Neuronal stem cell (in vitro differentiated cells): ENCODE results near the gene NPR3.
A peak's percentile ranks its signal among the peaks of the same experiment; 100 is the strongest.

Experiments used
- DNase-seq: peaks from one replicate; pipeline ENCODE4 v3.0.0-alpha.2; 2013; ENCODE audit warnings: low spot score
- H2AFZ ChIP-seq: one replicate; pipeline ENCODE4 v1.6.1; 2013; ENCODE audit warnings: mild to moderate bottlenecking, low read length, inconsistent platforms
- H2AK5ac ChIP-seq: 2 replicates; pipeline ENCODE4 v1.6.1; 2013; ENCODE audit warnings: low read depth, mild to moderate bottlenecking, inconsistent platforms, low read length, moderate library complexity, mixed read lengths
- H2BK120ac ChIP-seq: 2 replicates; pipeline ENCODE4 v1.6.1; 2013; ENCODE audit warnings: low read depth, mild to moderate bottlenecking, inconsistent platforms, low read length, moderate library complexity, mixed read lengths
- H2BK12ac ChIP-seq: one replicate; pipeline ENCODE4 v1.6.1; 2013; ENCODE audit warnings: low read length, inconsistent platforms
- H2BK15ac ChIP-seq: 2 replicates; pipeline ENCODE4 v1.6.1; 2013; ENCODE audit warnings: mild to moderate bottlenecking, low read length, inconsistent platforms, mixed read lengths
- H2BK5ac ChIP-seq: one replicate; pipeline ENCODE4 v1.6.1; 2013; ENCODE audit warnings: inconsistent platforms, mild to moderate bottlenecking, low read length, moderate library complexity
- H3K14ac ChIP-seq: one replicate; pipeline ENCODE4 v1.6.1; 2013; ENCODE audit warnings: low read length, inconsistent platforms
- H3K18ac ChIP-seq: 2 replicates; pipeline ENCODE4 v1.6.1; 2013; ENCODE audit warnings: low read length, inconsistent platforms
- H3K23ac ChIP-seq: 2 replicates; pipeline ENCODE4 v1.6.1; 2013; ENCODE audit warnings: low read depth, mild to moderate bottlenecking, mixed read lengths, low read length, inconsistent platforms; ENCODE audit not compliant: poor library complexity
- H3K27ac ChIP-seq: replicated peaks from 3 replicates; pipeline ENCODE4 v1.5.1; 2013; ENCODE audit warnings: low read length, inconsistent platforms
- H3K27me3 ChIP-seq, 3 experiments: 2 replicates each; pipeline ENCODE4 v1.6.1; 2013; ENCODE audit warnings: low read length in 3 of 3, mild to moderate bottlenecking in 2 of 3, inconsistent platforms in 1 of 3, low read depth in 1 of 3, mixed read lengths in 1 of 3, moderate library complexity in 1 of 3; ENCODE audit not compliant: control insufficient read depth in 3 of 3, insufficient read depth in 3 of 3
- H3K36me3 ChIP-seq, 2 donors: replicated peaks in 1 of 2; 2 replicates each; pipeline ENCODE4 v1.6.1; 2013; ENCODE audit warnings: low read length in 2 of 2; ENCODE audit not compliant: control insufficient read depth in 2 of 2, insufficient read depth in 2 of 2
- H3K4ac ChIP-seq: 2 replicates; pipeline ENCODE4 v1.6.1; 2013; ENCODE audit warnings: inconsistent platforms, mild to moderate bottlenecking, low read length, moderate library complexity
- H3K4me1 ChIP-seq, 2 donors: 1 replicate in 1 of 2; 2 replicates in 1 of 2; pipeline ENCODE4 v1.6.1; 2013; ENCODE audit warnings: low read length in 2 of 2, low read depth in 1 of 2; ENCODE audit not compliant: control insufficient read depth in 2 of 2, insufficient read depth in 1 of 2
- H3K4me2 ChIP-seq: one replicate; pipeline ENCODE4 v1.6.1; 2013; ENCODE audit warnings: mild to moderate bottlenecking, low read length, inconsistent platforms; ENCODE audit not compliant: insufficient read depth, poor library complexity, severe bottlenecking
- H3K4me3 ChIP-seq, 2 donors: 2 replicates each; pipeline ENCODE4 v1.5.1; 2013; ENCODE audit warnings: low read length in 2 of 2, mild to moderate bottlenecking in 2 of 2, inconsistent platforms in 1 of 2, moderate library complexity in 1 of 2
- H3K79me1 ChIP-seq: one replicate; pipeline ENCODE4 v1.6.1; 2013; ENCODE audit warnings: low read depth, mild to moderate bottlenecking, inconsistent platforms, low read length, moderate library complexity
- H3K9ac ChIP-seq: one replicate; pipeline ENCODE4 v1.6.1; 2013; ENCODE audit warnings: mild to moderate bottlenecking, low read depth, low read length, inconsistent platforms; ENCODE audit not compliant: poor library complexity
- H3K9me3 ChIP-seq, 2 donors: replicated peaks in 1 of 2; 2 replicates each; pipeline versions ENCODE3 to v1.6.1; 2013; ENCODE audit warnings: low read length in 2 of 2, mild to moderate bottlenecking in 2 of 2, inconsistent platforms in 1 of 2, low read depth in 1 of 2, mixed read lengths in 1 of 2, moderate library complexity in 1 of 2; ENCODE audit not compliant: control insufficient read depth in 2 of 2, insufficient read depth in 1 of 2
- H4K8ac ChIP-seq: one replicate; pipeline ENCODE4 v1.6.1; 2013; ENCODE audit warnings: low read depth, mild to moderate bottlenecking, inconsistent platforms, low read length, moderate library complexity
- H4K91ac ChIP-seq: one replicate; pipeline ENCODE4 v1.6.1; 2013; ENCODE audit warnings: low read length, low read depth, mild to moderate bottlenecking, inconsistent platforms; ENCODE audit not compliant: poor library complexity
- WGBS, 2 donors: extraction: QIAGEN DNeasy Blood & Tissue Kit; methylation state at CpG; one replicate each; pipeline ENCODE4 v1.1.7; 2013; ENCODE audit warnings: missing lambda C conversion rate in 2 of 2, mixed read lengths in 1 of 2; ENCODE audit not compliant: insufficient read length in 2 of 2, insufficient replicate concordance in 1 of 2; ENCODE audit errors: extremely low coverage in 2 of 2; 5-methylcytosine and 5-hydroxymethylcytosine counted together

The NPR3 gene

GRCh38 chr5:32767948-32768467 lies 56.9 kb downstream of the NPR3 start:
- H2AFZ ChIP-seq: peak overlapping the region; percentile 7

GRCh38 chr5:32769711-32770110 lies 58.6 kb downstream of the NPR3 start:
- Histone ChIP-seq H4K91ac (no peak overlapping the region), H2BK12ac (no peak overlapping the region), H3K79me1 (no peaks in the 10 kb centered on the region), H3K27me3 (no peaks in the 10 kb centered on the region), H3K27ac (no peak overlapping the region), H3K18ac (no peak overlapping the region), H2AFZ (peak overlapping the region; percentile 24), H3K4me1 (no peaks in the 10 kb centered on the region), H4K8ac (no peak overlapping the region), H2BK5ac (no peak overlapping the region), H3K9me3 (no peaks in the 10 kb centered on the region), H2BK120ac (no peak overlapping the region), H3K4me2 (no peak overlapping the region), H3K4ac (no peak overlapping the region), H2BK15ac (no peak overlapping the region), H3K23ac (no peak overlapping the region), H3K14ac (no peak overlapping the region), H3K9ac (no peak overlapping the region), H3K4me3 (no peak overlapping the region), H3K36me3 (no peaks in the 10 kb centered on the region), H2AK5ac (no peak overlapping the region)
- WGBS, 2 donors: no CpG with 5 or more reads among the region's 8 CpGs
- DNase-seq: no peak

More at GRCh38 chr5:32767948-32768467, 56.9 kb downstream of the NPR3 start:
- H2BK120ac ChIP-seq: no peak overlapping the region
- no CpG with 5 or more reads among the region's 8 CpGs for WGBS, 2 donors
- no peak overlapping the region for H3K14ac ChIP-seq
- no peak overlapping the region for H3K4me3 ChIP-seq
- H3K27ac ChIP-seq: no peak overlapping the region
- H3K23ac ChIP-seq: no peak overlapping the region
- H2AK5ac ChIP-seq: no peak overlapping the region
- no peak overlapping the region for H3K9ac ChIP-seq
- no peaks in the 10 kb centered on the region for H3K36me3 ChIP-seq
- H2BK15ac ChIP-seq: no peak overlapping the region
- H3K79me1 ChIP-seq: no peaks in the 10 kb centered on the region
- no peak overlapping the region for H4K91ac ChIP-seq
- no peak overlapping the region for H3K18ac ChIP-seq
- no peak overlapping the region for H4K8ac ChIP-seq
- H3K4ac ChIP-seq: no peak overlapping the region
- H2BK5ac ChIP-seq: no peak overlapping the region
- DNase-seq: no peak
- no peaks in the 10 kb centered on the region for H3K4me1 ChIP-seq
- no peaks in the 10 kb centered on the region for H3K27me3 ChIP-seq
- H2BK12ac ChIP-seq: no peak overlapping the region
- no peaks in the 10 kb centered on the region for H3K9me3 ChIP-seq
- no peak overlapping the region for H3K4me2 ChIP-seq

- H3K9ac ChIP-seq: no peak overlapping the region
- no peak overlapping the region for H2BK15ac ChIP-seq
Observed at GRCh38 chr5:32770444-32770843, 59.3 kb downstream of the NPR3 start.

GRCh38 chr5:32771037-32771436 lies 59.9 kb downstream of the NPR3 start:
- H3K23ac ChIP-seq: no peak overlapping the region
- DNase-seq: no peak

More at GRCh38 chr5:32770444-32770843, 59.3 kb downstream of the NPR3 start:
- Histone ChIP-seq H2BK5ac (no peak overlapping the region), H3K14ac (no peak overlapping the region), H3K4me3 (no peak overlapping the region), H2AK5ac (no peak overlapping the region), H3K4me1 (no peaks in the 10 kb centered on the region), H4K8ac (no peak overlapping the region), H3K36me3 (no peaks in the 10 kb centered on the region), H4K91ac (no peak overlapping the region), H3K27me3 (no peaks in the 10 kb centered on the region), H3K79me1 (no peaks in the 10 kb centered on the region), H3K23ac (no peak overlapping the region), H3K9me3 (no peaks in the 10 kb centered on the region), H3K27ac (no peak overlapping the region), H2BK12ac (no peak overlapping the region), H3K4me2 (no peak overlapping the region), H2AFZ (no peak overlapping the region), H2BK120ac (no peak overlapping the region), H3K4ac (no peak overlapping the region), H3K18ac (no peak overlapping the region)
- no CpG with 5 or more reads among the region's 5 CpGs for WGBS, 2 donors
- no peak for DNase-seq

More at GRCh38 chr5:32771037-32771436, 59.9 kb downstream of the NPR3 start:
- no peaks in the 10 kb centered on the region for H3K4me1 ChIP-seq
- no peaks in the 10 kb centered on the region for H3K36me3 ChIP-seq
- H2AFZ ChIP-seq: no peak overlapping the region
- H3K79me1 ChIP-seq: no peaks in the 10 kb centered on the region
- H3K9ac ChIP-seq: no peak overlapping the region
- H3K18ac ChIP-seq: no peak overlapping the region
- H3K4me3 ChIP-seq: no peak overlapping the region
- H2BK12ac ChIP-seq: no peak overlapping the region
- no peak overlapping the region for H3K4ac ChIP-seq
- no peak overlapping the region for H2BK15ac ChIP-seq
- H2AK5ac ChIP-seq: no peak overlapping the region
- no peak overlapping the region for H3K27ac ChIP-seq
- no peak overlapping the region for H2BK5ac ChIP-seq
- no CpG with 5 or more reads among the region's 9 CpGs for WGBS, 2 donors
- H3K27me3 ChIP-seq: no peaks in the 10 kb centered on the region
- H3K14ac ChIP-seq: no peak overlapping the region
- H4K91ac ChIP-seq: no peak overlapping the region
- no peak overlapping the region for H4K8ac ChIP-seq
- no peak overlapping the region for H3K4me2 ChIP-seq
- H3K9me3 ChIP-seq: no peaks in the 10 kb centered on the region
- H2BK120ac ChIP-seq: no peak overlapping the region
